WERI-Rb-1 (cell line): Measurements from ENCODE around the gene ZNF106.
A peak's percentile ranks its signal among the peaks of the same experiment; 100 is the strongest.

Experiments used
- DNase-seq: peaks from one replicate; pipeline ENCODE4 v3.0.0-alpha.2; 2020
- H3K27ac ChIP-seq: fragments of 250-450 bp; sonication (Bioruptor Pico); 2 replicates; pipeline ENCODE4 v1.5.1; 2020; ENCODE audit warnings: mild to moderate bottlenecking, moderate library complexity
- H3K27me3 ChIP-seq: fragments of 250-450 bp; sonication (Bioruptor Pico); 2 replicates; pipeline ENCODE4 v1.5.1; 2021; ENCODE audit warnings: mild to moderate bottlenecking, low read depth, moderate library complexity; ENCODE audit not compliant: insufficient read depth, severe bottlenecking
- H3K36me3 ChIP-seq: fragments of 250-450 bp; sonication (Bioruptor Pico); 2 replicates; pipeline ENCODE4 v1.5.1; 2020; ENCODE audit warnings: mild to moderate bottlenecking, moderate library complexity
- H3K4me3 ChIP-seq: 2 replicates; pipeline ENCODE4 v1.5.1; 2011; ENCODE audit warnings: low read depth, mild to moderate bottlenecking, control low read depth, low read length
- H3K9me3 ChIP-seq: fragments of 250-450 bp; sonication (Bioruptor Pico); 2 replicates; pipeline ENCODE4 v1.5.1; 2021; ENCODE audit warnings: mild to moderate bottlenecking, moderate library complexity; ENCODE audit not compliant: severe bottlenecking
- CTCF ChIP-seq: IDR thresholded peaks from 2 replicates; pipeline ENCODE4 v1.5.1; 2011; ENCODE audit warnings: low read depth, mild to moderate bottlenecking, control low read depth, inconsistent platforms, low read length

Gene ZNF106

DNA sequence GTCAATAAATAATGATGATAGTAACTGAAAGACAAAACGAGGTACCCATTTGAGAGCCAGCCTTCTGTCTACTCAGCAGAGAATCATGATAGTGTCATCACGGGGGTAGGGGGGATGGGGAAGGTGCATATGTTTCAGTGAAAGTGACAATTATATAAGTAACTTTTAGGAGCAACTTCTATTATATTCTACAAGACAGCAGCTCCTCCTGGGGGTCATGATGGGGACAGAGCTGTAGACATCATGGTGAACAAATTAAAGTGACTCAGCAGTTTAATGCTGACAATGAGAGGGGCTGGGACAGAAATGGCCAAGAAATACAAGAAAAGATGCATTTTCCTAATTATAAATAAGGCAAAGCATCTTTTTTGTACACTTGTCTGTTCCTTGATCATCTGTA lies 119.8 kb downstream of the ZNF106 start:
- peaks cover 4% of the 10 kb centered on the region for H3K9me3 ChIP-seq
- no peaks in the 10 kb centered on the region for H3K27me3 ChIP-seq
- TF ChIP-seq CTCF: no peak
- H3K36me3 ChIP-seq: no peaks in the 10 kb centered on the region
- DNase-seq: no peak
- no peak overlapping the region for H3K4me3 ChIP-seq
- no peak overlapping the region for H3K27ac ChIP-seq

GRCh38 chr15:42368096-42368495 lies 122.8 kb downstream of the ZNF106 start:
- no peaks in the 10 kb centered on the region for H3K27me3 ChIP-seq
- H3K36me3 ChIP-seq: no peaks in the 10 kb centered on the region
- no peak for TF ChIP-seq CTCF
- H3K27ac ChIP-seq: no peak overlapping the region
- no peak for DNase-seq
- H3K9me3 ChIP-seq: peaks cover 4% of the 10 kb centered on the region
- no peak overlapping the region for H3K4me3 ChIP-seq

- DNase-seq: no peak
Measured at GRCh38 chr15:42367041-42367440, 123.9 kb downstream of the ZNF106 start.

GRCh38 chr15:42365921-42366550 lies 124.9 kb downstream of the ZNF106 start:
- TF ChIP-seq CTCF: no peak
- Histone ChIP-seq H3K27me3 (no peaks in the 10 kb centered on the region), H3K9me3 (peaks cover 2% of the 10 kb centered on the region), H3K4me3 (no peak overlapping the region), H3K36me3 (no peaks in the 10 kb centered on the region), H3K27ac (no peak overlapping the region)
- no peak for DNase-seq

More at GRCh38 chr15:42367041-42367440, 123.9 kb downstream of the ZNF106 start:
- H3K36me3 ChIP-seq: no peaks in the 10 kb centered on the region
- H3K27ac ChIP-seq: no peak overlapping the region
- peaks cover 4% of the 10 kb centered on the region for H3K9me3 ChIP-seq
- TF ChIP-seq CTCF: no peak
- no peaks in the 10 kb centered on the region for H3K27me3 ChIP-seq
- no peak overlapping the region for H3K4me3 ChIP-seq

- no peak overlapping the region for H3K4me3 ChIP-seq
- peak overlapping the region; percentile 39 for H3K27ac ChIP-seq
- no peak for TF ChIP-seq CTCF
- H3K27me3 ChIP-seq: no peaks in the 10 kb centered on the region
- DNase-seq: peak; percentile 44
- peaks cover 2% of the 10 kb centered on the region for H3K9me3 ChIP-seq
- H3K36me3 ChIP-seq: no peaks in the 10 kb centered on the region
Measured at GRCh38 chr15:42364529-42364928, 126.4 kb downstream of the ZNF106 start.

DNA sequence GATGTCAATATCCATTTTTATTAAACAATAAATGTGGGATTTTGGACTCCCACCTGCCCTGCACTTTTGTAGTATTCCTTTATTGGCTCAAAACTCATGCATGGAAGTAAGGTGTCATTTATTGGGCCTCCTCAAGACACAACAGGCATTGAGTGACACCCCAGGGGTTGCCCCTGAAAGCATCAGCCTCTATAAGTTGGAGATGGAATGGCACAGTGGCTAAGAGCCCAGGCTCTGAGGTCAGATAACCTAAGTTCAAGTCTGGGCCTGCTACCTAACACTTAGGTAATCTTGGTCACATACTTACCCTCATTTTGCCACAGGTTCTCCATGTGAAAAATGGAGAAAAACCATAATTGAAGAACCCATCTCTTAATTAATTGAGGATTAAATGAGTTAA lies 127.0 kb downstream of the ZNF106 start:
- no peak overlapping the region for H3K4me3 ChIP-seq
- no peaks in the 10 kb centered on the region for H3K36me3 ChIP-seq
- H3K9me3 ChIP-seq: peaks cover 2% of the 10 kb centered on the region
- no peak for TF ChIP-seq CTCF
- peak; percentile 27 for DNase-seq
- H3K27me3 ChIP-seq: no peaks in the 10 kb centered on the region
- peak overlapping the region; percentile 28; the same call in 1 of the 2 replicates for H3K27ac ChIP-seq
